Breast epithelium (tissue), 3 donors: ENCODE measurements around the gene GNB5.

Experiments
- CTCF ChIP-seq, 3 donors: fragments of 450-650 bp; IDR thresholded peaks; one replicate each; pipeline ENCODE4 v1.5.1; 2016 to 2017; ENCODE audit warnings: antibody characterized with exemption in 3 of 3, mild to moderate bottlenecking in 3 of 3, moderate library complexity in 3 of 3
- POLR2A ChIP-seq: fragments of 450-650 bp; IDR thresholded peaks from one replicate; pipeline ENCODE4 v1.6.1; 2016; ENCODE audit warnings: antibody characterized with exemption, mild to moderate bottlenecking, moderate library complexity
- POLR2AphosphoS5 ChIP-seq, 3 donors: sonication (generic); formaldehyde crosslinking; IDR thresholded peaks; one replicate each; pipeline ENCODE4 v1.6.1; 2017; ENCODE audit warnings: antibody characterized with exemption in 3 of 3

GRCh38 chr15:52120488-52120887 lies 70.7 kb downstream of the GNB5 start:
- no peak for TF ChIP-seq CTCF (IDR thresholded peaks at IDR 0.05)
- no peak for TF ChIP-seq POLR2A
- no peak for TF ChIP-seq POLR2AphosphoS5 (IDR thresholded peaks at IDR 0.05)
